GM18520 (cell line): Measurements from ENCODE around the gene MYOF.
A peak's percentile ranks its signal among the peaks of the same experiment; 100 is the strongest.
"Not testable (repeated sequence)": the region's sequence is repeated elsewhere in the genome, so short reads cannot be mapped to it uniquely, and the experiment has no call there.

Experiments
- ATAC-seq: cut with Tn5 transposase; IDR thresholded peaks from one replicate; pipeline ENCODE4 v1.9.1; 2021; ENCODE audit not compliant: unreplicated experiment

The MYOF gene

GRCh38 chr10:93299606-93300287, 182.4 kb downstream of the MYOF start:
- ATAC-seq = no peak

- ATAC-seq = no peak
Observed at GRCh38 chr10:93299195-93299594, 182.9 kb downstream of the MYOF start.

GRCh38 chr10:93296151-93296550, 186.0 kb downstream of the MYOF start:
- no peak for ATAC-seq

DNA sequence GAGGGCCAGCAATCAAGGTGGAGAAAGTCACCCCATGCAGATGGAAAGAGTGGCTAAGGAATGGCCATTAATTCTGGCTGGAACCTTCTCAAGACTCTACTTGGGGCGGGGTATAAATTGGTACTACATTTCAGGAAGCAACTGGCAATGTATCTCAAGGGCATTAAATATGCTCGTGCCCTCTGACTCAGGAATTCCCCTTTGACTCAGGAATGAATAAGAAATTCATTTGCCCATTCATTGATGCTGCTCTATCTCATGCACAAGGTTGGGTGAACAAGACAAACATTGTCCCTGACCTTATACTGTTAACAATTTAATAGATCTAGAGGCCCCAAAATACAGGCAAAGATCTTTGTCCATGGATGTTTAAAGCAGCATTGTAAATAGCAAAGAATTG, 188.1 kb downstream of the MYOF start:
- no peak for ATAC-seq

- ATAC-seq = no peak
Observed at GRCh38 chr10:93290661-93291354, 191.3 kb downstream of the MYOF start.

GRCh38 chr10:93288679-93289634, 193.2 kb downstream of the MYOF start:
- no peak for ATAC-seq

GRCh38 chr10:93287775-93288174, 194.4 kb downstream of the MYOF start:
- ATAC-seq = no peak

GRCh38 chr10:93284246-93284645, 197.9 kb downstream of the MYOF start:
- ATAC-seq = not testable (repeated sequence)

DNA sequence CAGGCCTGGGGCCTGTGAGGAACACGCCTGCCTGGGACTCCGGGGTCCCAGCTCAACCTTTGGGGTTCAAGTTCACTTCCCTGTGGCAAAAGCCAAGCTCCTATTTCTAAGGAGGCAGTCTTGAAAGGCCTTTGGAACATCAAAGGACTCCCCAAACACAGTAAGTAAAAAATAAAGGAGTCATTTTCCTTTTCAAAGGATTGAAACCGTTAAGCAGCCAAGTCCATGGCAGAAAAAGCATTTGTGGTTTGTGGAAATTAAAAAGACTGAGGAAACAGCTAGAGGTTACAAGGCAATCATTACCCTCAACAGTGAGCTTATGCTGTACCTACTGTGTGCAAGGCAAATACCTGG, 200.8 kb downstream of the MYOF start:
- ATAC-seq = no peak

- ATAC-seq = no peak
Observed at GRCh38 chr10:93280699-93281366, 201.3 kb downstream of the MYOF start.

DNA sequence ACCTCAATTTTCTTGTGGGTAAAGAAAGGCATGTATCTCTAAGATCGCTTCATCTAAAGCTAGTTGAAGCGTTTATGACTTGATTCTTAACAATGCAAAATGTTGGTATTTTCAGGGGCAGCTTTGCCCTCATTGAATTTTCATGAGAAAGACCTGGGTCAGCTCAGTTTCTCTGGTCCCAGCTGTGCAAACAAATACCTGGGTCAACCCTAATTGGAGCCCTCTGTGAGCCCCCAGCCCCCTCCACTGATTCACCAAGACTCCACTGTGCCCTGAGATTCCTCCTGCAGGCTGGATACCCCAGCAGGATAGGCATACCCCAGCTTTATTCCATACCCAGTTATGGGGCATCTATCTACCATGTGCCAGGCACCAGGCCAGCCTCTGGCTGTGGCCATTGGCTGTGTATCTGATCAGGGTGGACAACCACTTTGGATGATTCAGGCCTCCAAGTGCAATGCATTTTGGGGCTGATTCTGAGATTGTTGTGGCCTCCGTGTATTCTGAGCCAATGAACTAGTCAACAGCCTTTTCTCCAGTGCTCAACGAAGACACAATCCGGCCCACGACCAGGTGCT, 201.9 kb downstream of the MYOF start:
- no peak for ATAC-seq

- ATAC-seq = no peak
Observed at GRCh38 chr10:93277360-93277759, 204.8 kb downstream of the MYOF start.

DNA sequence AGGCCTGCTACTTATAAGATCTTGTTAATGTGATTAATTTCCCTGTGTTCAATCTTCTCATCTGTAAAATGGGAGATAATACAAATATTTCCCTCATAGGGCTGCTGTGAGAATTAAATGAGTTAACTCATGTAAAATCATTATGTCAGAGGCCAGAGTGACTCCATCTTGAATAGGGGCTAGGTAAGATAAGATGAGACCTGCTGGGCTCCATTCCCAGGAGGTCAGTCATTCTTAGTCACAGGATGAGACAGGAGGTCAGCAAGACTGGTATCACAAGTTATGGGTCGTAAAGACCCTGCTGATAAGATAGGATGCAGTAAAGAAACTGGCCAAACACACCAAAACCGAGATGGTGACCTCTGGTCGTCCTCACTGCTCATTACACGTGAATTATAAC, 207.7 kb downstream of the MYOF start:
- no peak for ATAC-seq

DNA sequence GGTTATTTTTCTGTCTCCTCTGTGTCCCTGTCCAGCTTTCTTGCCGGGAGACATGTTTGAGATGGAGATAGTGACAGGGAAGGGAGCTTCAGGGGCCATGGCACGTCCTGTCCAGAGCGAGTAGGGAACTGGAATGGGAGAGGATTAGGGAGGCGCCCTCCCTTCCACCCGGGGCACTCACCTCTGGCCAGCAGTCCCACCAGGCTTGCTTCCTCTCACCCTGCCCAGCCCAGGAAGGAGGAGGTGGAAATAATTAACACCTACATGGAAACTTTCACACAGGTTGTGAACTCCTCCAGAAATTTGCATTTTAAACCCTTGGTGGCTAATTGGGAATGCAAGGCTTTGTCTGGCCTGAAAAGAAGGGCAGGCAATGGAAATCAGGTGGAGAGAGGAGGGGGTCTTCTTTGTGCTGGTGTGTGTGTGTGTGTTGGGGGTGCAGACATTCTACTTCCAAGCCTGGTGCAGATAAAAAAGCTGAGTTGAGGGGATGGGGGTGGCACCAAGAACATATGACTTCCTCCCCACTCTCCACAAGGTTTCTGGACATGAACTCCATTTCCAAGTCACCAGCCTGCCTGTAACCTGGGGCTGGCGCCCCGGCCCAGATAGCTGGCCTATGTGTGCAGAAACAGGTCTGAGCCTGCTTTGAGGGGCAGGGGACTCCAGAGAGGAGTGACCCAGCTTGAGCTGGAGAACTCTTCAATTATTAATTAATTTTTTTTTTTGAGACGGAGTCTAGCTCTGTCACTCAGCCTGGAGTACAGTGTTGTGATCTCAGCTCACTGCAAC, 209.1 kb downstream of the MYOF start:
- ATAC-seq = no peak

GRCh38 chr10:93271347-93271746, 210.8 kb downstream of the MYOF start:
- ATAC-seq = no peak

GRCh38 chr10:93269281-93269680, 212.9 kb downstream of the MYOF start:
- no peak for ATAC-seq

DNA sequence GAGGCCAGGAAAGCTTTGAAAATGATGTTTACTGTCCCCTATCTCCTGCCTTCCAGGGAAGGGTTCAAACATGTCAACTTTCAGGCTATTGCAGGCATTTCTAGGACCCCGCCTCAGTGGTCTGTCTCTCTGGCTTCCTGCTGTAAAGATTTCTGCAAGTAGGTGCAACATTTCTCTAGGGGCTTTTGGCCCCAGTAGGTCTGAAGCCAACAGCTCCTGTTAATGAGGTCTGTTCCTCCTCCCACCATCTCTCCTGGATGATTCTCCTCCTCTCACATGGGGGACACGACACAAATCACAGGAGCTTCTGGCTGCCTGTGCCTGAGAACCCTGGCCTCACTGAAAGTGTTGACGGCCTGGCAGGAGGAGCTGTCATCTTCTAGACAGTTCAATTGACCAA, 214.1 kb downstream of the MYOF start:
- no peak for ATAC-seq

DNA sequence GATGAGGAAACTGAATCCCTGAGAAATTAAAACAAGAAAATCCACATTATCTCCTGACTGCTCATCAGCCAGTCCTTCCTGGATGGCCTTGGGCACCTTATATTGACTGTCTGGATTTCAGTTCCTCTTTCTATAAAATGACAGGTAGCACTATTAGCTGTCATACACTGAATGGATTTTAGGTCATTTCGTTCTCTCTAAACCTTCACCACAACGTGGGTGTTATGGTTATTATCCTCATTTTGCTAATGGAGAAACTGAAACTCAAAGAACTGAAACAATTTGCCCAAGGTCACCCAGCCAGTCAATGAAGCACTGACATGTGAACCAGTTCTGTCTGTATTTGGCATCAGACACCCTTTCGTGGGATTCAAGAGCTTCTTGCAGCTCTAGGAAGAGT, 214.6 kb downstream of the MYOF start:
- peak; percentile 98 for ATAC-seq

- ATAC-seq = no peak
Observed at GRCh38 chr10:93266858-93267257, 215.3 kb downstream of the MYOF start.
